Endometrial microvascular endothelial cells (primary cell): Measurements from ENCODE around the gene NPR3. TPM values are rescaled to one million over a fixed set of nuclear protein-coding genes. Genes with fewer than 3 reads are reported as not detected.
"Not testable (repeated sequence)": the region's sequence is repeated elsewhere in the genome, so short reads cannot be mapped to it uniquely, and the experiment has no call there.

ENCODE experiments used
- in situ Hi-C: cut with HindIII; loops from 2 replicates; pipeline ENCODE4 v1.10.0; 2017; ENCODE audit warnings: low sequenced_read_pairs, low pct_unique_long_range_greater_than_20kb; ENCODE audit errors: inconsistent ontology term
- total RNA-seq: library from RNA; depleted of rRNA; stranded (reverse); fragments of >200 nt; gene quantifications from one replicate; pipeline ENCODE4 v1.2.3, GENCODE V29; 2015; ENCODE audit errors: inconsistent ontology term

Gene NPR3
- total RNA-seq, 1 donor from 2014 or later, result 3.3 TPM

GRCh38 chr5:32785611-32786254, 74.6 kb downstream of the NPR3 start:
- in situ Hi-C loops, result no loop called here

DNA sequence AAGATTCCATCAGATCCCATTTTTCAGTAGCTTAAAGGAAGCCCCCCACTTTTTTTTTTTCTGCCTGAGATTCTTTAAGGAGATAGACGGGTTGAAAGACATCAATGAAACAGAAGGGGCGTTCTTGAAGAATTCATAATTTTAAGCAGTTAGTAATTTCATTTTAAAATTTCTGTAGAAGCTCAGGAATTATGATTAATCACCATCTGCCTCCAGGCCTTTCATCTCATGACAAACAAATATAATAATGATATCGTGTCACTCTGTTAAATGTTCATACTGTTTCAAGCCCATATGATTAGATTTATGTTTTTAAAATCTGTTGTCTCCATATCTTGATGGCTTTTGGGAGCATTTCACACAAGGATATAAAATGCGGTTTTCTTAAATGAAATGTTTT, 75.2 kb downstream of the NPR3 start:
- in situ Hi-C loops, result no loop called here

GRCh38 chr5:32790411-32790951, 79.4 kb downstream of the NPR3 start:
- in situ Hi-C loops, result no loop called here

GRCh38 chr5:32791536-32792243, 80.6 kb downstream of the NPR3 start:
- in situ Hi-C loops, result no loop called here

DNA sequence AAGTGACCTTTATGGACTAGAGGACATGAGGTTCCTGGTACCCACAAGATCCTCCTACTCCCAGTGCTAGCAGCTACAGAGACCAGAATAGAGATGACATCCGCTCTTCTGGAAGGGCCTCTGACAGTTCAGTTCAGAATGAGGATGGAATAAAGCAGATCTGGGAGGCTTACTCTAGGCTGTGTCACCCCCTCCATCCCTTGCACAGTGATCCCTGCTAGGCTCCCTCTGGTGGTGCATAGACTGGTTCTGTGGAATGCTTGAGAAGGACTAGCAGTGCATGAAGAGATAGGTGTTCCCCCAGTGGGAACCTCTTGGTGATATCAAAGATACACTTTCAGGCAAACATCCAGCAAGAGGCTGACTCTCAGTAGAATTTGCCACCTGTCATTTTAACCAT, 83.0 kb downstream of the NPR3 start:
- in situ Hi-C loops, result no loop called here

DNA sequence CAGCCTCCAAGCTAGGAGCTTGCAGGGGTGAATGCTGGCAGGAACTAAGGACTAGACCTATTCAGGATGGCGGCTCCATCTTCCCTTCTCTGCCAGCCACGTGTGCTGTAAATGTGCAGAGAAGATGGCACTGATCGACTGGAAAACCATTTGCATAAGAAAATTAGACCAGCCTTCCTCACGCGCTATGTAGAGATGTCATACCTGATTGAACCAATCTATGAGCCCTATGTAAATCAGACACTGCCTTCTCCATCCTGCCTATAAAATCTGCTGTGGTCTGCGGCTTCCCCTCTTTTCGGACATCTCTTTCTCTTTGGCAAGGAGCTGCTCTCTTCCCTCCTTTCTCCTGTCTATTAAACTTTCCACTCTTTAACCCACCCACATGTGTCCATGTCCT, 91.6 kb downstream of the NPR3 start:
- in situ Hi-C loops, result no loop called here

DNA sequence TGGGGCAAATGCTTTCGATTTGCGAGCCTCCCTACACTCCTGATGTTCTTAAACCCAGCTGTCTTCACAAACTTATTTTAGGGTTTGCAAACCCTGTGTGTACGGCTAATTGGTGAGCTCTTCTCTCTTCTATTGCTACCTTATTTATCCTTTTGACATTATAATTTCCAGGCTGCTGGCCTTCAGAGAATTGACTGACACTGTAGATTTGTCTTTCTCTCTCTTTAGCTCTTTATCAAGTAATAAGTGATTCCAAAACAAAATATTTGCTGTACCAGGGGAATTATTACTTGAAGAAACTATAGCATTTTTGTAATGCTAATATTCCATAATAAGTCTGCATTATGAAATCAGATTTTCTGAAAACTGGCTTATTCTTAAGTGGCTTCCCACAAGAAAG, 92.5 kb downstream of the NPR3 start:
- in situ Hi-C loops, result no loop called here

- in situ Hi-C loops, result not testable (repeated sequence)
Observed at GRCh38 chr5:32805462-32805861, 94.3 kb downstream of the NPR3 start.

- in situ Hi-C loops, result no loop called here
Observed at GRCh38 chr5:32805971-32806638, 95.0 kb downstream of the NPR3 start.

DNA sequence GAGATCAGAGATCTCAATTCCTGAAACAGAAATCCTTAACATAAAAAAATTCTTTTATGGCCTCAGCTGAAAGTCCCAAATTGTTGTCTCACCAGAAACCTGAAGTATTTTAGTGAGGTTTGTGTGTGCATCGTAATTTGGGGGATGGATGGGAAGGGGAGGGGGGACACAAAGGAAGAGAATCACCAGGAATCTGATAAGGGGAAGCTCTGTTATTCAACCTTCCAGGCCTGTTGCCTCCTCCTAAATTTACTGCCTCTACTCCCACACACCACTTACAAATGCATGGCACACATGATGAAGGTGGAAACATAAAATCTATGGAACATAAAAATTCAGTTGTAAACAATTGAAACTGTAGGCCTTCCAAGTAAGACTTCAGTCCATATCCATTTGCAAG, 97.7 kb downstream of the NPR3 start:
- in situ Hi-C loops, result no loop called here

DNA sequence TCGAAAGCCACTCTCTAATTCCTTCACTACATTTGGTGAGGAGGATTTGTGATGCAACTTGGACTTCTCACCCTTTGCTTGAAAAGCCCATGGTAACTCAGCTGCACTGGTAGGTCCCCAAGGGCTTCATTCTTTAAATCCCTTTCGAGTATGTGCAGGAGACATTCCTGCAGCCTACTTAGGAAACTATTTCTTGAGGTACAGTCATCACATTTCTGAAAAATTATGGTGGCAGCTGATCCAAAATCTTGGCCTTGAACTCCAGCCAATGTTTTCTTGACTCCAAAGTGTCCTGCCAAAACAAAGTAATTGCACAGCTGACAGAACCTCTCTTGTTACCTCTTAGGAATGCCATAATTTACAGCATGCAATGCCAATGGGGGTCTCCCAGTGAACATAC, 99.7 kb downstream of the NPR3 start:
- in situ Hi-C loops, result no loop called here

DNA sequence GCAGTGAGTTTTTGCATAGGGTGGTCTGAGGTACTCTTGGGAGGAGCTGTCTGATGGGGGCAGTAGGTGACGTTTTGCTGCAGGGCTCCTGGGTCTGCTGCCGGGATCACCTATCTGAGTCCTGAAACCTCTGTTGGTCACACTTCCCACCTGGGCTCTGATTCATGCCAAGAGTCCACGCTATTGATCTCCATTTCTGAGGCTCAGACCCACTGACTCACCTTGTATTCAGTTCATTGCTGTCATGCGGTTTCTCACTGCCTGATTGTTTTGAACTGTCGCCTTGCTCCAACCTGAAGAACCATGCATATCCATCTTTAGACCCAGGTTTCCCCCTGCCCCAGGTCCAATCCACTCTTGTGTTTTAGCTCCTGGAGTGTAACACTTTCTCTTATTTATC, 101.3 kb downstream of the NPR3 start:
- in situ Hi-C loops, result no loop called here

- in situ Hi-C loops, result no loop called here
Observed at GRCh38 chr5:32814141-32814540, 103.0 kb downstream of the NPR3 start.

- in situ Hi-C loops, result no loop called here
Observed at GRCh38 chr5:32814620-32815019, 103.5 kb downstream of the NPR3 start.

- in situ Hi-C loops, result no loop called here
Observed at GRCh38 chr5:32827981-32828380, 116.9 kb downstream of the NPR3 start.

DNA sequence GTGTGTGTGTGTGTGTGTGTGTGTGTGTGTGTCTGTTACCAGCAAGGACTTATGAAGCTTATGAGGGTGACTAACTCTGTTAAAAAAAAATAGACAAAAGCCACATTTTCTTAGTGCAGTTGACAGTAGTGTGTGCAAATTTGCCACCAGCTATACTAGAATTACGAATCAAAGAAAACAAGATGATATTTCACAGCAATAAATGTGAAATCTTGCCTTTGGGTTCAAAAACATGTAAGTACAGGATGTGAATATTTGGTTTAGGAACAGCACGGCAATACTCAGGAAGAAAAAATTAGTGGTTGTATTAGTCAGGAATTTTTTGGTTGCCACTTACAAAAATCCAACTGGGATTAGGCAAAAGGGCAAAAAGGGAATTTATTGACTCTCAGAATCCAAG, 117.4 kb downstream of the NPR3 start:
- in situ Hi-C loops, result no loop called here

- in situ Hi-C loops, result no loop called here
Observed at GRCh38 chr5:32831624-32832023, 120.5 kb downstream of the NPR3 start.

DNA sequence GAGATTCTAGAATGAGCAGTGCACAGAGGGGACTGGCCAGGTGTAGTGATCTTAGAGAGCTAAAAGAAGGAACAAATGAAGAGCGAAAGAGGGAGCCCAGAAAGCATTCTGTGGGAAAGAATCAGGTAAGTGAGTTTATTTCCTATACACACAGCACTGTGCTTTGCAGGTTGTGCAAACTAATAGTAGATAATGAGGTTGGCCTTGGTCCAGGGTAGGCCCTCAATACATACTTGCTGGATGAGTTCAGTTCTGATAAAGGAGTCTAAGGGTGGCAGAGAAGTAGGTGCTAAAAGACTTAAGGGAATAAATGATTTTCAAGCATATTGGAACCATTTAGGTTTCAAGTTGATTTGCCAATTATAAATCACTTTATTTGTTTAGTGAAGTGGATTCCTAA, 122.0 kb downstream of the NPR3 start:
- in situ Hi-C loops, result no loop called here

DNA sequence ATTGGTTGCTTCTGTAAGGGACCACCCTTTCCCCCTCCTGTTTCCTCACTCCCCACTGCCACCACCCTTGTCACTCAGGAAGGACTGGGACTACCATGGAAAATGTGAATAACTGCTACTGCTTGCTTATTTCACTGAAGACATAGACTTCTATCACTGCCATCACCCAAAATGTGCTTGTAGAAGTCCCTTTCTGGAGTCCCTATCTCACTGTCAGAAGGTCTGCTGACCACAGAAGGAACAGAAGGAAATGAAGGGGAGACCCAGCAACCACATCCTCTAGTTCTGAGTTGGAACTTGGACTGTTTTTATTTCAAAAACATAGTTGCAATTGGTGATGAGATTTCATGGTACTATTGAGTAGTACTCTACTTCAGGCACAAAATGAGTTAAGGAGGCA, 122.5 kb downstream of the NPR3 start:
- in situ Hi-C loops, result no loop called here

DNA sequence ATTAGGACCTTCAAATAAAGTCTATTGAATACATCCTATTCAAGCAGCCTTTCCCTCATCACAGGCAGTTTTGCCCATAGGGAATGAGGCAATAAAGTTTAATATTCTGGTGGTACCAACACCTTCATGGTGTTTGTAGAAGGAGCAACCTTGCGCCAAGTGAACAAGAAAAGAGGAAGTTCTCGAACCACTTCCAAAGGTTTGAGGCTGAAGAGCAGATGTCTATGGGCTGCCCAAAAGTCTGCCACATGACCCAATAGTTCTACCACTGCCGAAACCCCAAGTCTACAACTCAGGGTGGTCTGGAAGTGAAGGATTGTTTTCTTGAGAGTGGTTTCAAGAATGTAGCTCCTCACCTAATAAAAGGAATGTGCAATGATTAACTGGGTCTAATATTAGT, 123.1 kb downstream of the NPR3 start:
- in situ Hi-C loops, result no loop called here
